H1 (cell line): Measurements from ENCODE around the gene GALNT1. TPM values are rescaled to one million over a fixed set of nuclear protein-coding genes. Genes with fewer than 3 reads are reported as not detected.

Experiments
- CTCF ChIA-PET: fragments of 300-600 bp; sonication (Branson Sonifier 250); formaldehyde crosslinking; loops from one replicate; lab custom pipeline; 2021; ENCODE audit not compliant: partially characterized antibody; lab: Charles Lee
- POLR2A ChIA-PET: fragments of 300-600 bp; sonication (Branson Sonifier 250); formaldehyde crosslinking; loops from one replicate; lab custom pipeline; 2021; ENCODE audit warnings: inconsistent platforms; ENCODE audit not compliant: partially characterized antibody; lab: Charles Lee
- DNase-seq, 2 experiments: peaks; one replicate each; pipeline versions ENCODE4 v3.0.0 to v3.0.0-alpha.2; 2010 to 2022; ENCODE audit warnings: low spot score in 2 of 2, low read depth in 1 of 2, mixed read lengths in 1 of 2
- FAIRE-seq: peaks from 2 replicates; lab custom pipeline; 2011; peaks lifted over from hg19 to GRCh38; lab: Jason Lieb, UNC
- H2AFZ ChIP-seq: 2 replicates; pipeline ENCODE4 v1.8.1; 2012; ENCODE audit warnings: low read length, inconsistent platforms
- H2AK5ac ChIP-seq: 2 replicates; pipeline ENCODE4 v1.6.1; 2013; ENCODE audit warnings: low read depth, low read length
- H2BK120ac ChIP-seq: replicated peaks from 2 replicates; pipeline ENCODE3; 2013; ENCODE audit warnings: low read depth, low read length, inconsistent platforms
- H2BK12ac ChIP-seq: 2 replicates; pipeline ENCODE4 v1.6.1; 2013; ENCODE audit warnings: low read depth, low read length
- H2BK15ac ChIP-seq: 2 replicates; pipeline ENCODE4 v1.6.1; 2013; ENCODE audit warnings: low read length
- H2BK20ac ChIP-seq: 2 replicates; pipeline ENCODE4 v1.6.1; 2013; ENCODE audit warnings: low read length
- H2BK5ac ChIP-seq: 2 replicates; pipeline ENCODE4 v1.6.1; 2013; ENCODE audit warnings: low read depth, low read length
- H3K14ac ChIP-seq: 2 replicates; pipeline ENCODE4 v1.6.1; 2013; ENCODE audit warnings: inconsistent platforms; ENCODE audit not compliant: insufficient read length
- H3K18ac ChIP-seq: 2 replicates; pipeline ENCODE4 v1.6.1; 2013; ENCODE audit warnings: low read length; ENCODE audit errors: extremely low read depth
- H3K23ac ChIP-seq: 2 replicates; pipeline ENCODE4 v1.6.1; 2013; ENCODE audit warnings: inconsistent platforms; ENCODE audit not compliant: insufficient read length
- H3K23me2 ChIP-seq: 2 replicates; pipeline ENCODE4 v1.6.1; 2013; ENCODE audit warnings: low read depth, low read length
- H3K27ac ChIP-seq: 2 replicates; pipeline ENCODE4 v1.6.1; 2011; ENCODE audit warnings: low read depth, low read length, inconsistent platforms
- H3K27me3 ChIP-seq, 4 experiments: replicated peaks in 1 of 4; 1 replicate in 1 of 4; 2 replicates in 3 of 4; pipeline versions ENCODE4 v1.6.1 to v1.8.1; 2011 to 2013; ENCODE audit warnings: low read length in 3 of 4, mild to moderate bottlenecking in 3 of 4, inconsistent platforms in 2 of 4, mixed read lengths in 2 of 4, moderate library complexity in 1 of 4; ENCODE audit not compliant: control insufficient read depth in 3 of 4, insufficient read depth in 3 of 4; ENCODE audit errors: extremely low read depth in 1 of 4
- H3K36me3 ChIP-seq, 4 experiments: 2 replicates each; pipeline versions ENCODE4 v1.6.1 to v1.8.1; 2011 to 2013; ENCODE audit warnings: mild to moderate bottlenecking in 4 of 4, low read length in 3 of 4, moderate library complexity in 2 of 4, control low read depth in 1 of 4, inconsistent platforms in 1 of 4; ENCODE audit not compliant: insufficient read depth in 4 of 4, control insufficient read depth in 2 of 4
- H3K4ac ChIP-seq: replicated peaks from 2 replicates; pipeline ENCODE3; 2013; ENCODE audit warnings: low read length, low read depth, mixed read lengths, inconsistent platforms; ENCODE audit not compliant: insufficient read length
- H3K4me1 ChIP-seq, 4 experiments: replicated peaks in 1 of 4; 1 replicate in 1 of 4; 2 replicates in 3 of 4; pipeline versions ENCODE4 v1.6.1 to v1.8.1; 2011 to 2013; ENCODE audit warnings: low read length in 3 of 4, inconsistent platforms in 2 of 4, mixed read lengths in 1 of 4; ENCODE audit not compliant: insufficient read depth in 4 of 4, control insufficient read depth in 3 of 4
- H3K4me2 ChIP-seq, 2 experiments: 2 replicates each; pipeline versions ENCODE4 v1.6.1 to v1.8.1; 2011 to 2013; ENCODE audit warnings: low read depth in 2 of 2, low read length in 2 of 2, control low read depth in 1 of 2, inconsistent platforms in 1 of 2, mild to moderate bottlenecking in 1 of 2; ENCODE audit not compliant: insufficient read depth in 1 of 2
- H3K4me3 ChIP-seq, 4 experiments: fragments of 200-600, 300-600 bp in 1 of 4; sonication (generic), shearing (Covaris generic), sonication (Bioruptor Twin) in 1 of 4; 2 replicates each; pipeline versions ENCODE4 v1.5.1 to v1.8.1; 2011 to 2016; ENCODE audit warnings: low read length in 4 of 4, low read depth in 3 of 4, control low read depth in 2 of 4, inconsistent platforms in 2 of 4, mild to moderate bottlenecking in 2 of 4, mixed read lengths in 1 of 4, moderate library complexity in 1 of 4; ENCODE audit not compliant: insufficient read depth in 2 of 4; ENCODE audit errors: extremely low read depth in 1 of 4
- H3K56ac ChIP-seq: replicated peaks from 2 replicates; pipeline ENCODE3; 2013; ENCODE audit warnings: low read depth, mild to moderate bottlenecking, mixed read lengths, low read length, inconsistent platforms; ENCODE audit not compliant: insufficient read length
- H3K79me1 ChIP-seq: 2 replicates; pipeline ENCODE4 v1.6.1; 2013; ENCODE audit warnings: low read depth, low read length, control low read depth
- H3K79me2 ChIP-seq, 2 experiments: 2 replicates each; pipeline versions ENCODE4 v1.6.1 to v1.8.1; 2012 to 2013; ENCODE audit warnings: low read length in 2 of 2, mild to moderate bottlenecking in 2 of 2, inconsistent platforms in 1 of 2; ENCODE audit not compliant: insufficient read depth in 2 of 2, control insufficient read depth in 1 of 2
- H3K9ac ChIP-seq, 4 experiments: replicated peaks in 1 of 4; 1 replicate in 1 of 4; 2 replicates in 3 of 4; pipeline versions ENCODE4 v1.6.1 to v1.8.1; 2011 to 2013; ENCODE audit warnings: low read depth in 3 of 4, low read length in 3 of 4, control low read depth in 2 of 4, mild to moderate bottlenecking in 2 of 4, moderate library complexity in 2 of 4, inconsistent platforms in 1 of 4; ENCODE audit errors: extremely low read depth in 1 of 4
- H3K9me3 ChIP-seq, 2 experiments: 2 replicates each; pipeline versions ENCODE4 v1.6.1 to v1.8.1; 2012 to 2013; ENCODE audit warnings: mild to moderate bottlenecking in 2 of 2, moderate library complexity in 2 of 2, control low read depth in 1 of 2, inconsistent platforms in 1 of 2, low read depth in 1 of 2, low read length in 1 of 2, mixed read lengths in 1 of 2; ENCODE audit not compliant: insufficient read depth in 2 of 2
- H4K20me1 ChIP-seq, 2 experiments: replicated peaks in 1 of 2; 2 replicates each; pipeline versions ENCODE3 to v1.8.1; 2011 to 2013; ENCODE audit warnings: inconsistent platforms in 2 of 2, low read length in 2 of 2, mild to moderate bottlenecking in 1 of 2; ENCODE audit not compliant: insufficient read depth in 2 of 2, control insufficient read depth in 1 of 2
- H4K5ac ChIP-seq: 2 replicates; pipeline ENCODE4 v1.6.1; 2013; ENCODE audit warnings: low read length, low read depth, mixed read lengths, inconsistent platforms; ENCODE audit not compliant: insufficient read length
- H4K8ac ChIP-seq: 2 replicates; pipeline ENCODE4 v1.8.0; 2013; ENCODE audit warnings: mild to moderate bottlenecking, moderate library complexity, low read length, inconsistent platforms; ENCODE audit not compliant: insufficient read depth; ENCODE audit errors: extremely low read depth
- H4K91ac ChIP-seq: replicated peaks from 2 replicates; pipeline ENCODE3; 2013; ENCODE audit warnings: low read length, mixed read lengths, inconsistent platforms; ENCODE audit not compliant: insufficient read length
- EZH2 ChIP-seq: fragments of 200-600 bp; sonication (generic); IDR thresholded peaks from 2 replicates; pipeline ENCODE4 v1.7.1; 2012; ENCODE audit warnings: low read depth, mild to moderate bottlenecking, moderate library complexity, low read length, inconsistent platforms; ENCODE audit not compliant: severe bottlenecking
- KDM5A ChIP-seq: fragments of 200-600 bp; IDR thresholded peaks from 2 replicates; pipeline ENCODE4 v1.7.1; 2012; ENCODE audit warnings: mild to moderate bottlenecking, low read length, inconsistent platforms, mixed read lengths
- NANOG ChIP-seq: IDR thresholded peaks from 2 replicates; pipeline ENCODE4 v1.6.1; 2011; ENCODE audit warnings: low read length, low read depth, mild to moderate bottlenecking, inconsistent platforms; ENCODE audit not compliant: insufficient read depth, poor library complexity, severe bottlenecking
- SIN3A ChIP-seq, 2 experiments: IDR thresholded peaks in 1 of 2; conservative IDR thresholded peaks in 1 of 2; 2 replicates each; pipeline ENCODE4 v1.6.1; 2011 to 2012; ENCODE audit warnings: low read length in 2 of 2, improper control_type of control experiment in 1 of 2, low read depth in 1 of 2, mild to moderate bottlenecking in 1 of 2
- WGBS, 2 experiments: shearing (Covaris generic) in 1 of 2; methylation state at CpG; one replicate each; pipeline versions ENCODE4 v1.1.6 to v1.1.7; 2013 to 2015; ENCODE audit warnings: low lambda C conversion rate in 2 of 2, mixed read lengths in 2 of 2, inconsistent platforms in 1 of 2, low coverage in 1 of 2, missing lambda C conversion rate in 1 of 2; ENCODE audit not compliant: insufficient replicate concordance in 2 of 2, insufficient coverage in 1 of 2, insufficient read length in 1 of 2; ENCODE audit errors: extremely low coverage in 1 of 2, missing lambda C conversion rate in 1 of 2; 5-methylcytosine and 5-hydroxymethylcytosine counted together
- polyA plus RNA-seq, 7 experiments: library from polyadenylated mRNA; depleted of rRNA in 3 of 7; stranded (reverse) in 5 of 7; unstranded in 2 of 7; fragments of >200 nt in 5 of 7; fragments of 200-250 nt in 2 of 7; gene quantifications; 1 replicate in 5 of 7; 2 replicates in 1 of 7; 4 replicates in 1 of 7; pipeline versions ENCODE4 v1.2.1 to v1.2.3, GENCODE V29; 2011 to 2013; ENCODE audit warnings: missing spikeins in 2 of 7, mixed read lengths in 2 of 7
- total RNA-seq: library from RNA; stranded (reverse); fragmentation: NEBNext Ultra II Directional; extraction: Animal tissue kit (Norgen Biotek cat#: 25700); gene quantifications from 2 replicates; pipeline ENCODE4 v1.2.1, GENCODE V29; 2021

The GALNT1 gene
- total and polyA plus RNA-seq, 2 of the 8 experiments (the other 6 are each of a cell fraction or from before 2014, with no cell fraction given) = 22.4 to 101 TPM

GRCh38 chr18:35547008-35547605 is 34.4 kb upstream of the GALNT1 start:
- no peak overlapping the region for H3K4me2 ChIP-seq
- H2BK5ac ChIP-seq = no peak overlapping the region
- no peaks in the 10 kb centered on the region for H4K20me1 ChIP-seq
- H2BK120ac ChIP-seq = no peak overlapping the region
- H3K27me3 ChIP-seq = no peaks in the 10 kb centered on the region
- DNase-seq = no peak
- ChIA-PET POLR2A (no interaction called here), CTCF (no interaction called here)
- no peak for TF ChIP-seq EZH2
- TF ChIP-seq NANOG = no peak
- TF ChIP-seq KDM5A = no peak
- no peak for TF ChIP-seq SIN3A (conservative IDR thresholded peaks at IDR 0.05 in 1 of 2, IDR thresholded peaks at IDR 0.05 in 1 of 2; ENCODE audit: low read depth in 1 of 2, low read length in 2 of 2)
- TF ChIP-seq, all 59 proteins: peak for 0
- Histone ChIP-seq H2AFZ (no peak overlapping the region), H3K27ac (no peak overlapping the region), H4K91ac (no peak overlapping the region), H3K23me2 (no peaks in the 10 kb centered on the region), H3K4ac (no peak overlapping the region), H3K18ac (no peak overlapping the region), H3K9me3 (no peaks in the 10 kb centered on the region), H3K79me2 (no peaks in the 10 kb centered on the region), H2BK12ac (no peak overlapping the region), H4K5ac (no peak overlapping the region), H3K9ac (no peak overlapping the region), H3K4me1 (no peaks in the 10 kb centered on the region), H2AK5ac (no peak overlapping the region), H4K8ac (no peak overlapping the region), H2BK15ac (no peak overlapping the region), H3K23ac (no peak overlapping the region), H3K36me3 (no peaks in the 10 kb centered on the region), H3K4me3 (no peak overlapping the region), H3K56ac (no peak overlapping the region), H3K14ac (no peak overlapping the region), H2BK20ac (no peak overlapping the region), H3K79me1 (no peaks in the 10 kb centered on the region)
- FAIRE-seq = no peak
- WGBS, 2 experiments = 89% methylated on average over 2 of the region's 2 CpGs; no CpG with 5 or more reads in 1 of the 2 experiments
